Measurements from ENCODE around the gene ANO7. TPM values are rescaled to one million over a fixed set of nuclear protein-coding genes. Genes with fewer than 3 reads are reported as not detected.

ANO7 gene
- total and polyA plus RNA-seq, 2 experiments from 2014 or later = 0.22 to 2.6 TPM

DNA sequence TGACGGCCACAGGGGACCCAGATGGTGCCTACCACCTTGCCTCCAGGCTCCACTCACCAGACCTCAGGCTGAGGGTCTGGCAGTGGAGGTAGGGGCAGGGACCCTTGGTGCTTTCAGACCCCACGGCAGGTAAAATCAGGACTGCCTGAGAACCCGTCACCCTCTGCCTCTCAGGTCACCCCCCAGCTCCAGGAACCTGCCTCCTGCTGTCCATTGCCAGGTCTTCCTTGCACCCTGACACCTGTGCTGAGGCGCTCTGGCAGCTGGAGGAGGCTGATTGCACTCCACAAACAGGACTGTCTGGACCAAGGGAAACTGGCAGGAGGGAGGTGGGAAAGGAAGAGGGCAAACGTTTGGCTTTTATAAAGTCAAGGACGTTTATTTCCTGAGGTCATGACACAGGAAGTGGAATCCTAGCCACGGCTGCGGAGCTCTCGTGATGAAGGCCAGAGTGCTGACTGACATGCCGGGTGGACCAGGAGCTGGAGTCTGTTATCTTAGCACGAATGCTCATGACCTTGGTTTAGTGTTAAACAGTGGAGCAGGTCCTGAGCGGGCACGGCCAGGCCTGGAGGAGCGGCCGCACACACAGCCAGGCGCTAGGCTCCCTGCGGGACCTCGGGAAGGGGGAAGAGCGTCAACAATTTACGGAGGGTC lies 40.5 kb downstream of the ANO7 start:
- Histone ChIP-seq H3K9ac (no peak overlapping the region), H2AFZ (no peak overlapping the region), H3K4me2 (ENCODE audit: unreplicated experiment) (no peak overlapping the region), H3K79me2 (ENCODE audit: insufficient read depth) (peaks cover 48% of the 10 kb centered on the region), H3K9me3 (ENCODE audit: low read depth) (no peaks in the 10 kb centered on the region), H4K20me1 (ENCODE audit: insufficient read depth) (no peaks in the 10 kb centered on the region), H3K27ac (no peak overlapping the region), H3K4me3 (no peak overlapping the region), H3K27me3 (replicated peaks; ENCODE audit: insufficient read depth) (no peaks in the 10 kb centered on the region), H3K9me2 (ENCODE audit: insufficient read depth) (no peaks in the 10 kb centered on the region), H3K4me1 (ENCODE audit: insufficient read depth) (peaks cover 11% of the 10 kb centered on the region), H3F3A (ENCODE audit: insufficient read depth) (peaks cover 73% of the 10 kb centered on the region), H3K36me3 (ENCODE audit: low read depth) (peaks cover 55% of the 10 kb centered on the region)
- DNase-seq = no peak
- in situ Hi-C loops (cut with MboI) = no loop called here
- 85 to 86% methylated on average over 20 of the region's 20 CpGs for WGBS, 2 experiments (ENCODE audit: low coverage in 1 of 2, low lambda C conversion rate in 2 of 2, missing lambda C conversion rate in 2 of 2)
- TF ChIP-seq EZH2phosphoT487 (IDR thresholded peaks at IDR 0.05; ENCODE audit: insufficient read depth, low read depth) (no peak), EZH2 (IDR thresholded peaks at IDR 0.05; ENCODE audit: insufficient read depth, poor library complexity, severe bottlenecking) (no peak)

GRCh38 chr2:241229563-241230401 lies 41.3 kb downstream of the ANO7 start:
- no peak overlapping the region for H3K4me2 ChIP-seq (ENCODE audit: unreplicated experiment)
- no peaks in the 10 kb centered on the region for H3K9me2 ChIP-seq (ENCODE audit: insufficient read depth)
- no peak for DNase-seq
- H3K27ac ChIP-seq = no peak overlapping the region
- H2AFZ ChIP-seq = no peak overlapping the region
- H3K36me3 ChIP-seq (ENCODE audit: low read depth) = peaks cover 63% of the 10 kb centered on the region
- no peak overlapping the region for H3K9ac ChIP-seq
- no peak for TF ChIP-seq EZH2phosphoT487 (IDR thresholded peaks at IDR 0.05; ENCODE audit: insufficient read depth, low read depth)
- no peak for TF ChIP-seq EZH2 (IDR thresholded peaks at IDR 0.05; ENCODE audit: insufficient read depth, poor library complexity, severe bottlenecking)
- no peaks in the 10 kb centered on the region for H3K27me3 ChIP-seq (replicated peaks; ENCODE audit: insufficient read depth)
- no peaks in the 10 kb centered on the region for H4K20me1 ChIP-seq (ENCODE audit: insufficient read depth)
- H3K4me1 ChIP-seq (ENCODE audit: insufficient read depth) = peaks cover 3% of the 10 kb centered on the region; the same call in 1 of the 2 replicates
- no peaks in the 10 kb centered on the region for H3K9me3 ChIP-seq (ENCODE audit: low read depth)
- H3K4me3 ChIP-seq = no peak overlapping the region
- in situ Hi-C loops (cut with MboI) = no loop called here
- peaks cover 77% of the 10 kb centered on the region for H3F3A ChIP-seq (ENCODE audit: insufficient read depth)
- WGBS, 2 experiments (ENCODE audit: low coverage in 1 of 2, low lambda C conversion rate in 2 of 2, missing lambda C conversion rate in 2 of 2) = 89 to 91% methylated on average over 27 to 29 of the region's 29 CpGs
- H3K79me2 ChIP-seq (ENCODE audit: insufficient read depth) = peaks cover 56% of the 10 kb centered on the region

DNA sequence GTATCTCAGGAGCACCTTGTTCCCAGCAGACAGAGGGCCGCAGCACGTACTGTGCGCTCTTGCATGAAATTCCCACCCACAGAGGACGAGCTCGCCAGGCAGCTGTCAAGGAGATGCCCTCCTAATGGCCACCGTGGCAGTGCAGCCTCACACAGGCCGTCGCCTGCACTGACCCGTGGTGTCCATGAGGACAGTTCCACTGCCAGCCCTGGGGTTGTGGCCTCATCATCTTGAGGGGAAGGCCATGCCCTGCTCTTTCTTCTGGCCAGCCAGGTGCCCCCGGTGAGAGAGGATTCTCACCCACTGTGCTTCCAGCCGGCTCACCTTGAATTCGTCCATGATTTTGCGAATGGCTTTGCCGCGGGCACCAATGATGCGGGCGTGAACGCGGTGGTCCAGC lies 42.0 kb downstream of the ANO7 start:
- in situ Hi-C loops (cut with MboI) = no loop called here
- H4K20me1 ChIP-seq (ENCODE audit: insufficient read depth) = no peaks in the 10 kb centered on the region

GRCh38 chr2:241232736-241233575 lies 44.5 kb downstream of the ANO7 start:
- no peaks in the 10 kb centered on the region for H3K4me1 ChIP-seq (ENCODE audit: insufficient read depth)
- no peaks in the 10 kb centered on the region for H3K9me2 ChIP-seq (ENCODE audit: insufficient read depth)
- H3K36me3 ChIP-seq (ENCODE audit: low read depth) = peaks cover 81% of the 10 kb centered on the region
- in situ Hi-C loops (cut with MboI) = no loop called here
- H4K20me1 ChIP-seq (ENCODE audit: insufficient read depth) = no peaks in the 10 kb centered on the region; the same call in 1 of the 2 replicates
- H3K9ac ChIP-seq = no peak overlapping the region
- H3K27ac ChIP-seq = no peak overlapping the region
- H2AFZ ChIP-seq = no peak overlapping the region
- no peaks in the 10 kb centered on the region for H3K27me3 ChIP-seq (replicated peaks; ENCODE audit: insufficient read depth)
- TF ChIP-seq EZH2phosphoT487 (IDR thresholded peaks at IDR 0.05; ENCODE audit: insufficient read depth, low read depth) = no peak
- WGBS, 2 experiments (ENCODE audit: low coverage in 1 of 2, low lambda C conversion rate in 2 of 2, missing lambda C conversion rate in 2 of 2) = 75 to 91% methylated on average over 9 to 13 of the region's 13 CpGs
- H3K9me3 ChIP-seq (ENCODE audit: low read depth) = no peaks in the 10 kb centered on the region
- H3K4me2 ChIP-seq (ENCODE audit: unreplicated experiment) = no peak overlapping the region
- no peak overlapping the region for H3K4me3 ChIP-seq
- H3K79me2 ChIP-seq (ENCODE audit: insufficient read depth) = peaks cover 78% of the 10 kb centered on the region
- DNase-seq = no peak
- H3F3A ChIP-seq (ENCODE audit: insufficient read depth) = peaks cover 84% of the 10 kb centered on the region

More for the DNA sequence above, 42.0 kb downstream of the ANO7 start:
- WGBS, 2 experiments (ENCODE audit: low coverage in 1 of 2, low lambda C conversion rate in 2 of 2, missing lambda C conversion rate in 2 of 2) = 93 to 96% methylated on average over 19 of the region's 19 CpGs
- no peak for TF ChIP-seq EZH2 (IDR thresholded peaks at IDR 0.05; ENCODE audit: insufficient read depth, poor library complexity, severe bottlenecking)
- no peak for TF ChIP-seq EZH2phosphoT487 (IDR thresholded peaks at IDR 0.05; ENCODE audit: insufficient read depth, low read depth)
- Histone ChIP-seq H2AFZ (no peak overlapping the region), H3K4me3 (no peak overlapping the region), H3K79me2 (ENCODE audit: insufficient read depth) (peaks cover 62% of the 10 kb centered on the region), H3K9me3 (ENCODE audit: low read depth) (no peaks in the 10 kb centered on the region), H3K4me1 (ENCODE audit: insufficient read depth) (no peaks in the 10 kb centered on the region), H3K27me3 (replicated peaks; ENCODE audit: insufficient read depth) (no peaks in the 10 kb centered on the region), H3K36me3 (ENCODE audit: low read depth) (peaks cover 67% of the 10 kb centered on the region), H3K9me2 (ENCODE audit: insufficient read depth) (no peaks in the 10 kb centered on the region), H3K27ac (no peak overlapping the region), H3K9ac (no peak overlapping the region), H3K4me2 (ENCODE audit: unreplicated experiment) (no peak overlapping the region), H3F3A (ENCODE audit: insufficient read depth) (peaks cover 75% of the 10 kb centered on the region)
- DNase-seq = no peak

Data from GM23248 (cell line).